ENCODE data around the gene TCF12.

The TCF12 gene

DNA sequence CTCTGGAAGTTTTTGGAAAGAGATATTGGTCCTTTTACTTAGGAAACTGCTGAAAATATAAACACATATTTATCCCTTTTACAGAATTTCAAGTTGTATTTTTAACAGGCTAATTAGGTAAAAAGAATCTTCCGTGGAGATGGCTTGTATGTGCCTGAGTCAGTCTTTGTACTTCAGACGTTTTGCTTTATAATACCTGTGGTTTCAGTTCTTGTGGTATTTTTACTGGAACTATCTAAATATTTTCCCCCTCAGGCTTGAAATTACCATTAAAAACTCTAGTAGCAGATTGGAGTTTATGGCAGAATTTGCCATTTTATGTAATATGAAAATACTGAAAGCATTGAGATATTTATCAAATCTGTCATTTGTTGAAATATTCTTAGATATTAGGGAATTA is 306.2 kb downstream of the TCF12 start:
- DNase-seq (ENCODE audit: low read depth) = peak; percentile 38
- TF ChIP-seq, protein P1, sequence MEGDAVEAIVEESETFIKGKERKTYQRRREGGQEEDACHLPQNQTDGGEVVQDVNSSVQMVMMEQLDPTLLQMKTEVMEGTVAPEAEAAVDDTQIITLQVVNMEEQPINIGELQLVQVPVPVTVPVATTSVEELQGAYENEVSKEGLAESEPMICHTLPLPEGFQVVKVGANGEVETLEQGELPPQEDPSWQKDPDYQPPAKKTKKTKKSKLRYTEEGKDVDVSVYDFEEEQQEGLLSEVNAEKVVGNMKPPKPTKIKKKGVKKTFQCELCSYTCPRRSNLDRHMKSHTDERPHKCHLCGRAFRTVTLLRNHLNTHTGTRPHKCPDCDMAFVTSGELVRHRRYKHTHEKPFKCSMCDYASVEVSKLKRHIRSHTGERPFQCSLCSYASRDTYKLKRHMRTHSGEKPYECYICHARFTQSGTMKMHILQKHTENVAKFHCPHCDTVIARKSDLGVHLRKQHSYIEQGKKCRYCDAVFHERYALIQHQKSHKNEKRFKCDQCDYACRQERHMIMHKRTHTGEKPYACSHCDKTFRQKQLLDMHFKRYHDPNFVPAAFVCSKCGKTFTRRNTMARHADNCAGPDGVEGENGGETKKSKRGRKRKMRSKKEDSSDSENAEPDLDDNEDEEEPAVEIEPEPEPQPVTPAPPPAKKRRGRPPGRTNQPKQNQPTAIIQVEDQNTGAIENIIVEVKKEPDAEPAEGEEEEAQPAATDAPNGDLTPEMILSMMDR (conservative IDR thresholded peaks at IDR 0.05; ENCODE audit: control insufficient read depth, insufficient read depth, low read depth, low read length) = no peak
- no peak overlapping the region for H3K4me3 ChIP-seq (ENCODE audit: control insufficient read depth, low read depth, low read length)

DNA sequence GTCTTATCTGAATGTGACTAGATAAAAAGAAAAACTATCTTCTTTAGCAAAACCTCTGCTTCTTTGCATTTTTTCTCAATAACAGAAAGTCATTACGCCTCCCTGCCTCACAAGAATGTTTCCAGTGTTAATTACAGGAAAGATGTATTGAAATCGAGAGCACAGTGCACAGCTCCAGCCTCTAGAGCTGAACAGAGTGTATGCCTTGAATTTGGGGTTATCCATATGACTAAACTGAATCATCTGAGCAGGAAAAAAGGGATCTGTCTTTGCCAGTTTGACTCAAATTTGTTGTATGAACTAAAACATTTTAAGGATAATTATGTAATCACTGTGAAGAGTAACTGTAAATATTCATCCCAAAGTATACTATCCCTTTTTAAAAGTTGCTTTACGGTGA is 308.7 kb downstream of the TCF12 start:
- TF ChIP-seq, protein P1 (conservative IDR thresholded peaks at IDR 0.05; ENCODE audit: control insufficient read depth, insufficient read depth, low read depth, low read length) = no peak
- no peak for DNase-seq (ENCODE audit: low read depth)
- H3K4me3 ChIP-seq (ENCODE audit: control insufficient read depth, low read depth, low read length) = no peak overlapping the region

GRCh38 chr15:57227899-57228298 is 309.5 kb downstream of the TCF12 start:
- no peak overlapping the region for H3K4me3 ChIP-seq (ENCODE audit: control insufficient read depth, low read depth, low read length)
- DNase-seq (ENCODE audit: low read depth) = peak; percentile 91
- TF ChIP-seq, protein P1 (conservative IDR thresholded peaks at IDR 0.05; ENCODE audit: control insufficient read depth, insufficient read depth, low read depth, low read length) = no peak

DNA sequence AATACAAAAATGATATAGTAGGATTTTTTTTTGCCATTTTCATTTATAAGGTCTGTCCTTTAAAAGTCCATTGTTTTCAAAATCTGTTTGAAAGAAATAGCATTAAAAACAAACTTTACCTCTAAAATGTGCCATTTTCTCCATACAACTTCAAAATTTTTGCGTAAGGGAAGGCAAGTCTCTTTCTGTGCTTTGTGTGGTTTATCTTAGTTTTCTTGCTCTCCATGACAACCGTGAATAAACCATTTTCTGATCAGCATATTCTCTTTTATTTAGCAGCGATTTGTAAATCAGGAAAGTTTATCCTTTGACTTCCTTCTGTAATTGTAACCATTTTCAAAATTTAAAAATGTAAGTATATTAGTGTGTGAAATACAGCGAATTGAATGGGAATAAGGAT is 310.0 kb downstream of the TCF12 start:
- DNase-seq (ENCODE audit: low read depth) = no peak
- TF ChIP-seq, protein P1 (conservative IDR thresholded peaks at IDR 0.05; ENCODE audit: control insufficient read depth, insufficient read depth, low read depth, low read length) = no peak
- H3K4me3 ChIP-seq (ENCODE audit: control insufficient read depth, low read depth, low read length) = no peak overlapping the region

DNA sequence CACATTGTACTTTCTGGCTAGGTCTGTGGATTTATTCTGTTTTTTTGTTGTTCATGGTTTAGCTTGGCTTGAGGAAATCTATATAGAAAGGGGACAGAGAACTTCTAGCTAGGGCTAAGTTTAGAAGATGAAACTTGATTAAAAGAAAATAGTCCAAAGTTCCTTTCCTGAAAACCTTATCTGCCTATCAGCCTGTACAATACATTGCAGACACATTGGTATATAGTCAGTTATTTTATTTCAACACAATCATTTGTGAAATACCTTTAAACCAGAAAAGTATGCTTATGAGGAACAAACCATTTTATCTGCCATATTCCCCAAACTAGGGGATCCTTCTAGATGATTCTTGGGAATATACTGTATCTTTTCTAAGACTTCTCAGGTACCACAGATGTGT is 310.6 kb downstream of the TCF12 start:
- no peak overlapping the region for H3K4me3 ChIP-seq (ENCODE audit: control insufficient read depth, low read depth, low read length)

DNA sequence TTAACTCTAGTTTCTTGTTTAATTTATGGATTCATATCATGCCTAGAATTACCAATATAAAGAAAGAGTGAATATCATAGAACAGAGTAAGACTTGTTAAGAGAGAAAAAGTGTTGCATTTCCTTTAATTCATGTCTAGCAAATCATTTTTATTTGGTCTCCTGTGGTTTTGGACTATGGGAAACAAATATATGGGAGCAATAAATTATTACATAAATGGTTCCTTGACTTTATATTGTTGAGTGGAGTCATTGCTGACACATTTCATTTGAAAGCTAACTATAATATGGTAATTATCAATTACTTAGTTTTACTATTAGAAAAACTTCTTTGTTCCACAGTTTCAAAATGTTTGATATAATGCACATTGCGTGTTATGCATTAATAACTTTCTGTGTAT is 313.1 kb downstream of the TCF12 start:
- H3K4me3 ChIP-seq (ENCODE audit: control insufficient read depth, low read depth, low read length) = no peak overlapping the region
- no peak for DNase-seq (ENCODE audit: low read depth)
- TF ChIP-seq, protein P1 (conservative IDR thresholded peaks at IDR 0.05; ENCODE audit: control insufficient read depth, insufficient read depth, low read depth, low read length) = no peak

More for the DNA sequence above, 310.6 kb downstream of the TCF12 start:
- DNase-seq (ENCODE audit: low read depth) = no peak
- TF ChIP-seq, protein P1 (conservative IDR thresholded peaks at IDR 0.05; ENCODE audit: control insufficient read depth, insufficient read depth, low read depth, low read length) = no peak

GRCh38 chr15:57234156-57234555 is 315.7 kb downstream of the TCF12 start:
- DNase-seq (ENCODE audit: low read depth) = no peak
- TF ChIP-seq, protein P1 (conservative IDR thresholded peaks at IDR 0.05; ENCODE audit: control insufficient read depth, insufficient read depth, low read depth, low read length) = no peak
- no peak overlapping the region for H3K4me3 ChIP-seq (ENCODE audit: control insufficient read depth, low read depth, low read length)

Data from fibroblast of mammary gland (primary cell).